ENCODE measurements around the gene CASTOR1.

Gene CASTOR1

DNA sequence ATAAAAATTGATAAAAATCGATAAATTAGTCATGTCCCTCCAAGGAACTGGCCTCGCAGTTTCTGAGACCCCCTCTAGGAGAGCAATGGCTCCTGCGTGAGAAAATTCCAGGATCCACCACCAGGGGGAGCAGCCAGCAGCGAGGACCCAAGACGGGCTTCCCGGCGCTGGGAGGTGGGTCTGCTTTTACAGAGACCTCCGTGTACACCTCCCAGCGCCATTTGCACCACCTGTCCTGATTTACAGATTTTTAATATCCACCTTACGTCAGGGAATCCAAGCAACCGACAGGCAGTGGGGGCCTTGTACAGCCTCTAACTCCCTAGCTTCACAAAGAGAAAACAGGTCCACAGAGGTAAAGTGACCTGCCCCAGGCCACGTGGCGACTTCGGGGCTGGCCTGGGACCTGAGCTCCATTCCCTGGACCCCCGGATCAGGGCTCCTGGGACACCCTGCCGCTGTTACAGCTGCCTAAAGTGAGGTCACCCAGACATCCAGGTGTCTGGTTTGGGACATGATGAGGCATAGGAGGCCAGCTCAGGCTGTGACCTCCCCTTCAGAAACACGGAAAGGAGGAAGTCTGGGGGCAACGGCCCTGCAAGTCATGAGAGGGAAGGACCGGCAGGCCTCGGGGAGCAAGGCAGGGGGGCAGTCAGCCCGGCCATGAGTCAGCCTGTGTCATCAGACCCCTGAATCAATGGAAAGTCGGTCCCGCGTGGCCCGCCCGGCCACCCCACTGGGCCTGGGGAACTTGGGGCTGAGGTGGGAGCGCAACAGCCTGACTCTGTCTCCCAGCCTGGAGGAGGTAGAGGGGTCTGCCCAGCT lies 26.2 kb downstream of the CASTOR1 start:
- DNase-seq, result peak; percentile 70

GRCh38 chr22:30262112-30262511 lies 27.2 kb downstream of the CASTOR1 start:
- no peak for DNase-seq

DNA sequence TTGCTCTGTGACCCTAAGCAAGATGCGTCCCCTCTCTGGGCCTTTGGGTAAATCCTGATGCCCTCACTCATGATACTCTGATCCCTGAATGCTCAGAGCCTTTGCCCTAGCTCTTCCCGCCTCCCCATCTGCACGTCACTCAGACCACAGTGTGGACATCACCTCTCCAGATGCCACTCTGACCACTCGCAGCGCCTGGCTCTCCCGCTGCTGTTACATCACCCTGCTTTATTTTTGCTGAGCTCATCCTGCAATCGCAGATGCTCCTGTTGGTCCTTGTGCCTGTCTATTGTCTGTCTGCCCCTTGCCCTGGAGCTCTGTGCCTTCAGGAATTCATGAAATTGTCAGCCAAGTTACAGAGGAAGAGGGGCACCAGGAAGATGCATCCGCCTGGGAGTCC lies 28.2 kb downstream of the CASTOR1 start:
- no peak for DNase-seq

DNA sequence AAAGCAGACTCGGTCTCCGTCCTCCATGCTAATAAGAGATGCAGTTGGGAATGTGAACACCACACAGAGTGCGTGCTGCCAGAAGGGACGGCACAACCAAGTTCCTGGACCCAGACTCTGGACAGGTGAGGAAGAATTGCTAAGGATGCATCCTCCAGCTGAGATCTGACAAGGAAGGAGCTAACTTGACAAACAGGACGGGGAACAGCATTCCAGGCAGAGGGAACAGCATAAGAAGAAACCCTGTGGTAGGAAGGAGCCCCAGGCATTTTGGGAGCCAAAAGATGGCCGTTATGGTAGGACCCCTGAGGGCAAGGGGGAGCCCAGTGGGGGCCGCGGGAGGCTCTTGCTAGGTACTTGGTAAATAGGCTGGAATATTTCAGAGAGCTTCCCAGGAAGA lies 28.6 kb downstream of the CASTOR1 start:
- DNase-seq, result no peak

GRCh38 chr22:30260276-30260675 lies 29.0 kb downstream of the CASTOR1 start:
- DNase-seq, result no peak

DNA sequence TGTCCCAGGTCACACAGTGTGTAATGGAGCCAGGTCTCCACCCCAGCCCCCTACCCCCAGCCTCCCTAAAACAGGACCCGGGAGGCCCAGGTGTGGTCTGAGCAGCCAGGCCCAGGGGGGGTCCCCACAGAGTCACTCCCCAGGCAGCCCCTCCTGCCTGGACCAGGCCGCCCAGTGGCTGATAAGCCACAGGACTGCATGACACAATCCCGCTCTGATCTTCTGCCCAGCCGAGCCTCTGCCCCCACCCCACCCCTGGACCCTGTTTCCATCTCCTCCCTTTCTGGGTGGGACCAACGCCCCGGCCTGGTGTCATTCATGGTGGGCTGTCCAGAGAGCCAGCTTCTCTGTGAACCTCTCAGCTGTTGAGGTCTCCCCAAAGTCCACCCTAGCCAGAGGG lies 35.0 kb downstream of the CASTOR1 start:
- no peak for DNase-seq

DNA sequence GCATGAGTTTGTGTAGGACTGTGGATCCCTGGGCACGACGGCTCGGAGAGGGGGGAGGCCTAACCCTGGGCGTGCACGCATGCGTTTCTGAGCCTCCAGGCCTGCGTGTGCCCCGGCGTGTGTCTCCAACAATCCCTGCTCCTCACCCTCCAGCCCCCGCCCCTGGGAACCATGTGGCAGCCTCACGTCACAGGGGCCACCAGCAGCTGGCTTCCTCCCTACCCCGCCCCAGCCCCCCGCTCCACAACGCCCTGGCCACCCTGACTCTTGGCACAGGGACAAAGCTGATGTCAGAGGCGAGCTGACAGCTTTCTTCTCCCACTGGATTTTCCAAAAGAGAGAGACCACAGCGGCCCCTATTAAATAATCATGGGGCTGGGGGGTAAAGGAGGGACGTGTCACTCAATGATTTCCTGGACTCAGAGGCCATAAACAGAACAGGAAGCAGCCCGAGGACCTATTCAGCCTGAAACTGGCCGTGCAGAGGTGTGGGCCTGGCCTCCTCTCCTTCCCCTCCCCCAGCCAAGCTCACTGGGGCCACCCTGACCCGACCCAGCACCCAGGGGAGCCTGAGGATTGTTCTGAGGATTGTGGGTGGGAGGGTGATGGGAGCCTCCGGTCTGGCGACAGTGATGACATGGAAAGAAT lies 36.0 kb downstream of the CASTOR1 start:
- peak; percentile 94 for DNase-seq

GRCh38 chr22:30252411-30253204 lies 36.7 kb downstream of the CASTOR1 start:
- no peak for DNase-seq

GRCh38 chr22:30251711-30252110 lies 37.6 kb downstream of the CASTOR1 start:
- DNase-seq, result peak; percentile 86

- peak; percentile 60 for DNase-seq
These were observed 38.5 kb downstream of the CASTOR1 start for GRCh38 chr22:30250661-30251267.

GRCh38 chr22:30250039-30250565 lies 39.2 kb downstream of the CASTOR1 start:
- DNase-seq, result no peak

- no peak for DNase-seq
These were observed 40.0 kb downstream of the CASTOR1 start for GRCh38 chr22:30249049-30250038.

DNA sequence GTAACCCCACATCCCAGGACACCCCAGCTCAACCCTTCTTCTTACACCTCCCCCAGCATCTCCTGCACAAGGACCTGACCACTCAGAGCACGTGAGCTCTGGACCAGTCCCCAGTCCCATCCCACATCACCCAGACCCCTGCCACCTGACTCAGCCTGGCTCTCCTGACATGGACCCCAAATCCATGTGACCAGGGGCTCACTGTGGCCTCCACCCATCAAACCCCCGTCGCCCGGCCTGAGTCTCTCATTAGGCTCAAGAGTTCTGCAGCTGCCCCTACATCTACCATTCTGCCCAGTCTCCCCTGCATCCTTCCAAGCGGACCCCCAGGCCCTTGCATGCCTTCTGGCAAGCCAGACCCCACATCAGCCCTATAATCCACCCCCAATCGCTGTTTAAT lies 40.8 kb downstream of the CASTOR1 start:
- no peak for DNase-seq

- DNase-seq, result no peak
These were observed 41.3 kb downstream of the CASTOR1 start for GRCh38 chr22:30247974-30248373.

GRCh38 chr22:30247561-30247960 lies 41.7 kb downstream of the CASTOR1 start:
- DNase-seq, result no peak

DNA sequence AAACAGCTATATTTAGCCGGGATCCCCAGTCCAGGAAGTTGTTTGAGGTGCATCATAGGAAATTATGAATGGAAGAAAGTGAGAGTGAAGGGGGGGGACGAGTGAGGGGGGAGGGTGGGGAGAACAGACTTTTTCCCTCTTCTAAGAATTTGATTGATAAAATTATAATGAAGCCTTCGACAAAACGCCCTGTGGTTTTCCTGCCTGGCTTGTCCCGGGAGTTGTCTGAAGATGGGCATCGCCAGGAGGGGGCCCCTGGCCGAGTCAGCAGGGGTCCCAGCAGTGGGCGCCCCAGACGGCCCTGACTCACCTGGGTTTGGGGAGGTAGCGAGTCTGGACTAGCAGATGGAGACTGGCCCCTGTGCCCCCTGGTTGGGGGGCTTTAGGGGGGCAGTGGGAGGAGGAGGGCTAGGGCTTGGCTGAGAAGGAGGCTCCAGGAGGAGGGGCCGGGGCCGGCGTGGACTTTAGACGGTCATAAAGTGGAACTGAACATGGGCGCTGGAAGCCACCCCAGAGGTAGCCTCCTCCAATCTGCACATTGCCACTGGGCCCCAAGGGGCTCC lies 42.4 kb downstream of the CASTOR1 start:
- DNase-seq, result peak; percentile 74

- DNase-seq, result no peak
These were observed 43.1 kb downstream of the CASTOR1 start, which contains the start of gene LIF for GRCh38 chr22:30245985-30246813. Gene LIF (minus strand): TSS chr22:30246759. CDS start chr22:30246695, 64 bp downstream.

DNA sequence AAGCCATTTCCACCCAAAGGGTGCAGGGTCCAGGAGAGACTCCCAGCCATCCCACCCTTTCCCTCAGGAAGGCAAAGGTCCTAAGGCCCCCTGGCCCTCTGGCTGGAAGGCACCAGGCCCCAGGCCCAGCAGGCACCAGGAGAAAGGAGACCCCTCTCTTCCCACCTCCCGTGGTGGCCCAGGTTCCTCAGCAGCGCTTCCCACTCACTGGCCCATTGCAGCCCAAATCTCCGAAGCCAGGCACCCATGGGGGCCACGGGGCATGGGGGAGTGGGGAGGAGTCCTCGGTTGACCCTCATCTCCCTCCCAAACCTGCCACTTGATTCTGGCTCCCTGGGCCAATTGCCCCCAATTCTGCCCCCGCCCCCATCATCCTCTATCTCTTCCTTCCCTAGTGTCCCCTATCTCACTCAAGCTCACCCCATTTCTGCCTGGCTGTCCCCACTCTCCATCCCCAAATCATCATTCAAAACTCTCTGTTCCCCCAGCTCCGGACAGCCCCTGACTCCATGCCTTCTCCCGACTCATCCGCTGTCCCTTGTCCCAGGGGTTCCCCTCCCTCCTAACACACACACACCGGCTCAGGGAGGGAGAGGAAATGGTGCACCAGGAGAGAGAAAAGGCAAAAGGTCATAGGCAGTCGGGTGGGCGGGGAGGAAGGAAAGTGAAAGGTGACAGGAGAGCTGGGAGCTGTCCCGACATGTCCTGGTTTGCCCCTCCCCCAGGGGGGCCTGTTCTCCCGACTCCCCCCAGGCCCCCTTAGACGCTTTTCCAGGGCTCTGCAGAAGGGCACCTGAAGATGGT lies 43.9 kb downstream of the CASTOR1 start:
- no peak for DNase-seq

DNA sequence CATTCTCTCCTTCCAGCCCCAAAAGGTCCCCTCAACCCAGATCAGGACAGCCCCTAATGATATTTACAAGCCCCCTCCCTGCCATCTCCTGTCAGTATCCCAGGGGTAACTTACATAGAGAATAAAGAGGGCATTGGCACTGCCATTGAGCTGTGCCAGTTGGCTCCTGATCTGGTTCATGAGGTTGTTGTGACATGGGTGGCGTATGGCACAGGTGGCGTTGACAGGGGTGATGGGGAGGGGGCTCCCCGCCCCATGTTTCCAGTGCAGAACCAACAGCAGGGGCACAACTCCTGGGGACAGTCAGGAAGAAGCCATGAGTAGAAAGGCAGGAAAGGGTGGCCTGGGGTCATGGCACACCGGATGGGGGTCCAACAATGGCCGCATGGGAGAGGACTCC lies 44.7 kb downstream of the CASTOR1 start:
- DNase-seq, result no peak
